ENCODE data around the gene PRPF31. TPM values are rescaled to one million over a fixed set of nuclear protein-coding genes. Genes with fewer than 3 reads are reported as not detected.

The PRPF31 gene
- total RNA-seq, 1 experiment from 2014 or later: 84.4 TPM

GRCh38 chr19:54160182-54160811 is 44.7 kb downstream of the PRPF31 start:
- Mint-ChIP-seq H3K36me3 (ENCODE audit: insufficient read depth in 1 of 3, low read depth in 3 of 3) (peaks cover 11 to 27% (median 24%) of the 10 kb centered on the region in 3 experiments), H3K4me3 (peak overlapping the region; percentile 99 to 100), H3K4me1 (peaks cover 33 to 41% of the 10 kb centered on the region in 2 experiments), H3K27ac (peak overlapping the region; percentile 96 to 99 (median 97)), H3K27me3 (ENCODE audit: low read depth) (peaks cover 34% of the 10 kb centered on the region), H3K9me3 (peaks cover 0 to 3% of the 10 kb centered on the region in 2 experiments; a peak in 2 of 5 replicates)
- no peak overlapping the region for H3T11ph ChIP-seq (ENCODE audit: low read length)
- no peak overlapping the region for H2BK5ac ChIP-seq (ENCODE audit: insufficient read length, low read length)
- H2AFZ ChIP-seq (ENCODE audit: low read length): no peak overlapping the region
- H3K56ac ChIP-seq (ENCODE audit: insufficient read length, low read depth, low read length): no peak overlapping the region
- no peak for TF ChIP-seq CTCF (conservative IDR thresholded peaks at IDR 0.05)
- no peak overlapping the region for H2BK15ac ChIP-seq (ENCODE audit: low read depth, low read length)
- no peaks in the 10 kb centered on the region; the same call in 1 of the 2 replicates for H3K79me2 ChIP-seq (ENCODE audit: insufficient read depth, low read length)
- no peak overlapping the region for H2BK120ac ChIP-seq (ENCODE audit: low read depth, low read length, poor library complexity, severe bottlenecking)
- H3K23ac ChIP-seq (ENCODE audit: insufficient read length, low read depth, low read length): no peak overlapping the region
- H3K27ac ChIP-seq (ENCODE audit: insufficient read length, low read depth, low read length): no peak overlapping the region
- H3K18ac ChIP-seq (ENCODE audit: insufficient read length, low read depth, low read length): peak overlapping the region; percentile 20
- no peak overlapping the region for H4K8ac ChIP-seq (replicated peaks; ENCODE audit: insufficient read length, low read depth, low read length)
- H4K91ac ChIP-seq (ENCODE audit: insufficient read length, low read depth, low read length): no peak overlapping the region
- H2AK5ac ChIP-seq (ENCODE audit: insufficient read length, low read length): no peak overlapping the region
- H3K23me2 ChIP-seq (ENCODE audit: insufficient read length, low read depth, low read length, poor library complexity, severe bottlenecking): peaks cover 18% of the 10 kb centered on the region
- H3K9ac ChIP-seq (ENCODE audit: extremely low read depth, insufficient read length, low read length): peak overlapping the region; percentile 59
- H3K79me1 ChIP-seq (ENCODE audit: insufficient read depth, low read depth, low read length, poor library complexity, severe bottlenecking): no peaks in the 10 kb centered on the region
- no peak overlapping the region for H4K5ac ChIP-seq (ENCODE audit: insufficient read length, low read depth, low read length)
- no peak overlapping the region for H2BK12ac ChIP-seq (ENCODE audit: insufficient read length, low read depth, low read length)
- H3K9me3 ChIP-seq (ENCODE audit: control insufficient read depth, low read depth, low read length): no peaks in the 10 kb centered on the region
- 0 out of 2 replicates have a peak overlapping the region, but pooled peaks have one; percentile 15 for H3K14ac ChIP-seq (ENCODE audit: insufficient read depth, low read length)
- no peaks in the 10 kb centered on the region for H3K4me1 ChIP-seq (ENCODE audit: insufficient read depth, low read length)
- DNase-seq: no peak
- no peaks in the 10 kb centered on the region for H3K27me3 ChIP-seq (ENCODE audit: insufficient read depth, low read length)
- peak overlapping the region; percentile 81 for H3K4me2 ChIP-seq (ENCODE audit: insufficient read depth, insufficient read length, low read length)
- no peaks in the 10 kb centered on the region for H4K20me1 ChIP-seq (ENCODE audit: control insufficient read depth, insufficient read depth, insufficient read length)
- H2BK20ac ChIP-seq (ENCODE audit: low read depth, low read length, poor library complexity, severe bottlenecking): no peak overlapping the region
- no peak overlapping the region for H3K4ac ChIP-seq (ENCODE audit: low read depth, low read length)
- no CpG with 5 or more reads among the region's 28 CpGs for WGBS (ENCODE audit: extremely low coverage, insufficient read length, low lambda C conversion rate)
